SK-N-SH (cell line): ENCODE results near the gene PCSK6. TPM values are rescaled to one million over a fixed set of nuclear protein-coding genes. Genes with fewer than 3 reads are reported as not detected.
"Not testable (repeated sequence)": the region's sequence is repeated elsewhere in the genome, so short reads cannot be mapped to it uniquely, and the experiment has no call there.

ENCODE experiments used
- CTCF ChIA-PET: fragments of 300-600, 350-600 bp; formaldehyde crosslinking; extraction: SDS; loops from one replicate; lab custom pipeline; 2021; lab: Yijun Ruan, JAX
- POLR2A ChIA-PET: fragments of 350-600 bp; sonication (Branson Sonifier 250); formaldehyde crosslinking; extraction: SDS; loops from one replicate; lab custom pipeline; 2020; ENCODE audit warnings: antibody characterized with exemption, inconsistent platforms; lab: Yijun Ruan, JAX
- DNase-seq: peaks from one replicate; pipeline ENCODE4 v3.0.0; 2012
- H2AFZ ChIP-seq: fragments of 200-600 bp; sonication (generic); 2 replicates; pipeline ENCODE4 v1.8.1; 2016; ENCODE audit warnings: antibody characterized with exemption, mild to moderate bottlenecking, low read depth
- H3F3A ChIP-seq: fragments of 200-600 bp; sonication (generic); replicated peaks from 2 replicates; pipeline ENCODE3; 2016; ENCODE audit warnings: antibody characterized with exemption, mild to moderate bottlenecking; ENCODE audit not compliant: insufficient read depth
- H3K27ac ChIP-seq, 2 experiments: fragments of 200-500 bp in 1 of 2; fragments of 200-600 bp in 1 of 2; sonication (Bioruptor generic) in 1 of 2; sonication (generic), shearing (Covaris generic) in 1 of 2; 2 replicates each; pipeline versions ENCODE4 v1.5.1 to v1.6.1; 2014 to 2016; ENCODE audit warnings: low read depth in 2 of 2, inconsistent platforms in 1 of 2, low read length in 1 of 2, mild to moderate bottlenecking in 1 of 2, mixed read lengths in 1 of 2
- H3K27me3 ChIP-seq: fragments of 200-600 bp; sonication (generic), shearing (Covaris generic); 2 replicates; pipeline ENCODE4 v1.6.1; 2016; ENCODE audit warnings: mixed run types; ENCODE audit not compliant: insufficient read depth
- H3K36me3 ChIP-seq, 2 experiments: fragments of 200-500 bp in 1 of 2; fragments of 200-600 bp in 1 of 2; sonication (Bioruptor generic) in 1 of 2; sonication (generic) in 1 of 2; replicated peaks in 1 of 2; 2 replicates each; pipeline versions ENCODE3 to v1.5.1; 2014 to 2016; ENCODE audit warnings: low read length in 1 of 2, mild to moderate bottlenecking in 1 of 2; ENCODE audit not compliant: insufficient read depth in 2 of 2, control insufficient read depth in 1 of 2
- H3K4me1 ChIP-seq, 2 experiments: fragments of 200-500 bp in 1 of 2; fragments of 200-600 bp in 1 of 2; sonication (Bioruptor generic) in 1 of 2; sonication (generic), shearing (Covaris generic) in 1 of 2; 2 replicates each; pipeline versions ENCODE4 v1.5.1 to v1.6.1; 2014 to 2016; ENCODE audit warnings: low read depth in 1 of 2, low read length in 1 of 2, mixed run types in 1 of 2; ENCODE audit not compliant: insufficient read depth in 2 of 2, control insufficient read depth in 1 of 2
- H3K4me2 ChIP-seq: fragments of 200-600 bp; sonication (generic), shearing (Covaris generic); 2 replicates; pipeline ENCODE4 v1.6.1; 2017; ENCODE audit warnings: mixed run types
- H3K4me3 ChIP-seq, 2 experiments: fragments of 200-500 bp in 1 of 2; fragments of 200-600 bp in 1 of 2; sonication (Bioruptor generic) in 1 of 2; sonication (generic), shearing (Covaris generic) in 1 of 2; 2 replicates each; pipeline versions ENCODE4 v1.5.1 to v1.8.1; 2014 to 2016; ENCODE audit warnings: low read depth in 2 of 2, inconsistent platforms in 1 of 2, low read length in 1 of 2, mild to moderate bottlenecking in 1 of 2, mixed read lengths in 1 of 2, moderate library complexity in 1 of 2
- H3K79me2 ChIP-seq: fragments of 200-600 bp; sonication (generic); 2 replicates; pipeline ENCODE4 v1.8.1; 2017; ENCODE audit warnings: mild to moderate bottlenecking; ENCODE audit not compliant: insufficient read depth
- H3K9ac ChIP-seq: fragments of 200-600 bp; sonication (generic); 2 replicates; pipeline ENCODE4 v1.6.1; 2017; ENCODE audit warnings: mixed run types
- H3K9me2 ChIP-seq: fragments of 200-600 bp; sonication (generic); 2 replicates; pipeline ENCODE4 v1.6.1; 2017; ENCODE audit warnings: mixed run types
- H3K9me3 ChIP-seq: fragments of 200-600 bp; sonication (generic); 2 replicates; pipeline ENCODE4 v1.6.1; 2017; ENCODE audit warnings: mixed run types, mild to moderate bottlenecking, moderate library complexity
- H4K20me1 ChIP-seq: fragments of 200-600 bp; sonication (generic); 2 replicates; pipeline ENCODE4 v1.6.1; 2017; ENCODE audit warnings: mild to moderate bottlenecking, mixed run types; ENCODE audit not compliant: insufficient read depth
- CTCF ChIP-seq: fragments of 200-600 bp; sonication (generic); IDR thresholded peaks from 2 replicates; pipeline ENCODE4 v1.6.1; 2017; ENCODE audit warnings: antibody characterized with exemption, mild to moderate bottlenecking, moderate library complexity
- EZH2phosphoT487 ChIP-seq: fragments of 200-600 bp; sonication (generic); IDR thresholded peaks from 2 replicates; pipeline ENCODE4 v1.6.1; 2017; ENCODE audit warnings: low read depth, mixed run types, mild to moderate bottlenecking, antibody characterized with exemption, moderate library complexity, borderline replicate concordance
- FOXM1 ChIP-seq: IDR thresholded peaks from 2 replicates; pipeline ENCODE4 v1.4.0; 2012; ENCODE audit warnings: low read depth, mild to moderate bottlenecking
- GABPA ChIP-seq: IDR thresholded peaks from 2 replicates; pipeline ENCODE4 v1.4.0; 2012; ENCODE audit warnings: low read depth, mild to moderate bottlenecking
- IRF3 ChIP-seq: fragments of 150-350 bp; IDR thresholded peaks from 2 replicates; pipeline ENCODE4 v1.6.1; 2016; ENCODE audit warnings: mild to moderate bottlenecking, low read depth, low read length
- MAX ChIP-seq: IDR thresholded peaks from 2 replicates; pipeline ENCODE4 v1.4.0; 2012; ENCODE audit warnings: low read depth
- RCOR1 ChIP-seq: fragments of 150-350 bp; IDR thresholded peaks from 2 replicates; pipeline ENCODE4 v1.6.1; 2017; ENCODE audit warnings: antibody characterized with exemption, low read length
- REST ChIP-seq: IDR thresholded peaks from 2 replicates; pipeline ENCODE4 v1.6.1; 2012; ENCODE audit warnings: mild to moderate bottlenecking, low read depth, low read length, moderate library complexity
- TEAD4 ChIP-seq: IDR thresholded peaks from 2 replicates; pipeline ENCODE4 v1.4.0; 2012; ENCODE audit warnings: mild to moderate bottlenecking, borderline replicate concordance; ENCODE audit not compliant: insufficient read depth
- USF2 ChIP-seq: fragments of 150-350 bp; IDR thresholded peaks from 2 replicates; pipeline ENCODE4 v1.6.1; 2017; ENCODE audit warnings: antibody characterized with exemption, low read length, low read depth, borderline replicate concordance
- WGBS: methylation state at CpG from one replicate; pipeline ENCODE4 v1.1.6; 2017; ENCODE audit warnings: low lambda C conversion rate; 5-methylcytosine and 5-hydroxymethylcytosine counted together
- polyA plus RNA-seq, 3 experiments: library from polyadenylated mRNA; depleted of rRNA; stranded (reverse); fragments of >200 nt; gene quantifications; 2 replicates each; pipeline ENCODE4 v1.2.3, GENCODE V29; 2012

PCSK6 gene
- polyA plus RNA-seq, 1 of the 3 experiments (the other 2 are of a cell fraction): 0.03 TPM

GRCh38 chr15:101357333-101357732 lies 132.2 kb downstream of the PCSK6 start:
- ChIA-PET POLR2A (no interaction called here), CTCF (interaction anchor here (1.3 kb wide), 1 partner anchor 221 kb away, joined by 3 read pairs; no protein-coding TSS in a partner anchor)
- no peaks in the 10 kb centered on the region for H3K36me3 ChIP-seq
- H3F3A ChIP-seq: no peaks in the 10 kb centered on the region
- no peak overlapping the region for H3K4me2 ChIP-seq
- H3K27me3 ChIP-seq: no peaks in the 10 kb centered on the region
- TF ChIP-seq TEAD4 (no peak), FOXM1 (no peak), GABPA (no peak), USF2 (no peak)
- no peaks in the 10 kb centered on the region for H3K79me2 ChIP-seq
- H3K4me1 ChIP-seq: no peaks in the 10 kb centered on the region; a peak in 1 of 4 replicates
- H3K9ac ChIP-seq: no peak overlapping the region
- H2AFZ ChIP-seq: no peak overlapping the region
- no peak for DNase-seq
- H3K4me3 ChIP-seq: no peak overlapping the region
- no peak overlapping the region for H3K27ac ChIP-seq
- no peaks in the 10 kb centered on the region for H3K9me3 ChIP-seq
- WGBS: 58% methylated on average over 4 of the region's 15 CpGs
- H4K20me1 ChIP-seq: no peaks in the 10 kb centered on the region
- H3K9me2 ChIP-seq: no peaks in the 10 kb centered on the region

- H3K4me1 ChIP-seq, H3K4me2 ChIP-seq: not testable (repeated sequence)
These were observed 132.9 kb downstream of the PCSK6 start for GRCh38 chr15:101356512-101357172.

GRCh38 chr15:101355678-101356464 lies 133.6 kb downstream of the PCSK6 start:
- Histone ChIP-seq H3K9me3 (no peaks in the 10 kb centered on the region), H3K4me3 (no peak overlapping the region), H3K9me2 (no peaks in the 10 kb centered on the region), H3K27ac (no peak overlapping the region), H4K20me1 (no peaks in the 10 kb centered on the region), H3K79me2 (no peaks in the 10 kb centered on the region), H3K27me3 (no peaks in the 10 kb centered on the region), H3K4me2 (no peak overlapping the region), H2AFZ (no peak overlapping the region), H3K4me1 (no peaks in the 10 kb centered on the region; a peak in 1 of 4 replicates), H3K9ac (no peak overlapping the region), H3K36me3 (no peaks in the 10 kb centered on the region), H3F3A (no peaks in the 10 kb centered on the region)
- POLR2A ChIA-PET: no interaction called here
- 68% methylated on average over 19 of the region's 23 CpGs for WGBS
- CTCF ChIA-PET: interaction anchor here (1.3 kb wide), 1 partner anchor 222 kb away, joined by 3 read pairs; no protein-coding TSS in a partner anchor
- no peak for DNase-seq
- TF ChIP-seq TEAD4 (no peak), CTCF (no peak), IRF3 (no peak), MAX (no peak), EZH2phosphoT487 (no peak), RCOR1 (no peak), REST (no peak)

More at GRCh38 chr15:101356512-101357172, 132.9 kb downstream of the PCSK6 start:
- H3K9me2 ChIP-seq, H3K9me3 ChIP-seq, H3F3A ChIP-seq, H3K9ac ChIP-seq, H2AFZ ChIP-seq, H3K4me3 ChIP-seq, H3K27me3 ChIP-seq, POLR2A ChIA-PET, H4K20me1 ChIP-seq, H3K79me2 ChIP-seq, DNase-seq, H3K27ac ChIP-seq, H3K36me3 ChIP-seq: not testable (repeated sequence)
- 62% methylated on average over 9 of the region's 9 CpGs for WGBS
- CTCF ChIA-PET: interaction anchor here (1.3 kb wide), 1 partner anchor 222 kb away, joined by 3 read pairs; no protein-coding TSS in a partner anchor
